Measurements from ENCODE around the gene B4GALT7. TPM values are rescaled to one million over a fixed set of nuclear protein-coding genes. Genes with fewer than 3 reads are reported as not detected.
"Not testable (repeated sequence)": the region's sequence is repeated elsewhere in the genome, so short reads cannot be mapped to it uniquely, and the experiment has no call there.

The B4GALT7 gene
- total RNA-seq, 2 experiments from 2014 or later = 24.9 to 38.5 TPM

DNA sequence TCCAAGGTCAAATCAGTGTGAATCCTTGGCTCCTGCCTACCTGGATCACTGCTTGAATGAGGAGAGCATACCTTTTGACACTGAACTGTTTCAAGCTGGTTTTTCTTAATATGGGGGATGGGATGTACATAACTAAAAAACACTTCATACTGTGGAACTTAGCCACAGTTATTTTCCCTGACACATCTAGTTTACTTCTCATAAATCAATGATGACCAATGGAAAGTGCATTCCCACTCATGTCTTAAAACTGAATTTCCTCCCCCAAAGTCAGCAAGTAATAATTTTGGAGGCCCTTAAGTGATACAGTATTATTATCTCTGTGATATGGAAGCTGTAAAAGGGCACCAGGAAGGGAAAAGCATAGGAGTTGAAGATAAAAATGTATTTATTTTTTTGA is 30.3 kb downstream of the B4GALT7 start:
- H2AFZ ChIP-seq (ENCODE audit: low read length); H3K4me2 ChIP-seq (ENCODE audit: low read length); H3K4me3 ChIP-seq (ENCODE audit: low read depth, low read length, poor library complexity, severe bottlenecking); H3K4me1 ChIP-seq (ENCODE audit: insufficient read depth, low read length, poor library complexity, severe bottlenecking); H3K79me2 ChIP-seq (ENCODE audit: insufficient read depth, low read depth, low read length); H3K9me3 ChIP-seq (ENCODE audit: low read length); H3K9me2 ChIP-seq (ENCODE audit: insufficient read depth, low read length); H3K27ac ChIP-seq (ENCODE audit: low read depth, low read length, poor library complexity, severe bottlenecking); intact Hi-C loops (cut with micrococcal nuclease; ENCODE audit: unreplicated experiment); H4K20me1 ChIP-seq (ENCODE audit: insufficient read depth, low read length); BruUV-seq (replicated peaks); DNase-seq (ENCODE audit: low spot score); CTCF ChIA-PET (ENCODE audit: unreplicated experiment): not testable (repeated sequence)
- POLR2A ChIA-PET = interaction anchor here (0.6 to 0.7 kb wide), 2 partner anchors 37 to 90 kb away, joined by 4 to 5 read pairs; no protein-coding TSS in a partner anchor
- H3K36me3 ChIP-seq (ENCODE audit: insufficient read depth, low read length) = peaks cover 12% of the 10 kb centered on the region; the same call in 1 of the 2 replicates

GRCh38 chr5:177634912-177635311 is 35.0 kb downstream of the B4GALT7 start:
- H3K36me3 ChIP-seq (ENCODE audit: insufficient read depth, low read length); H3K4me2 ChIP-seq (ENCODE audit: low read length); H3K9me2 ChIP-seq (ENCODE audit: insufficient read depth, low read length); POLR2A ChIA-PET; H4K20me1 ChIP-seq (ENCODE audit: insufficient read depth, low read length); CTCF ChIA-PET (ENCODE audit: unreplicated experiment); H3K27ac ChIP-seq (ENCODE audit: low read depth, low read length, poor library complexity, severe bottlenecking); DNase-seq (ENCODE audit: low spot score); H3K4me1 ChIP-seq (ENCODE audit: insufficient read depth, low read length, poor library complexity, severe bottlenecking); H3K4me3 ChIP-seq (ENCODE audit: low read depth, low read length, poor library complexity, severe bottlenecking); BruUV-seq (replicated peaks); intact Hi-C loops (cut with micrococcal nuclease; ENCODE audit: unreplicated experiment); H3K9me3 ChIP-seq (ENCODE audit: low read length); H2AFZ ChIP-seq (ENCODE audit: low read length); H3K79me2 ChIP-seq (ENCODE audit: insufficient read depth, low read depth, low read length): not testable (repeated sequence)

GRCh38 chr5:177645462-177645861 is 45.5 kb downstream of the B4GALT7 start:
- H3K9me2 ChIP-seq (ENCODE audit: insufficient read depth, low read length); CTCF ChIA-PET (ENCODE audit: unreplicated experiment); DNase-seq (ENCODE audit: low spot score); H4K20me1 ChIP-seq (ENCODE audit: insufficient read depth, low read length); H3K27ac ChIP-seq (ENCODE audit: low read depth, low read length, poor library complexity, severe bottlenecking); H3K4me1 ChIP-seq (ENCODE audit: insufficient read depth, low read length, poor library complexity, severe bottlenecking); BruUV-seq (replicated peaks); POLR2A ChIA-PET; H2AFZ ChIP-seq (ENCODE audit: low read length); H3K79me2 ChIP-seq (ENCODE audit: insufficient read depth, low read depth, low read length); intact Hi-C loops (cut with micrococcal nuclease; ENCODE audit: unreplicated experiment); H3K36me3 ChIP-seq (ENCODE audit: insufficient read depth, low read length); H3K4me3 ChIP-seq (ENCODE audit: low read depth, low read length, poor library complexity, severe bottlenecking); H3K4me2 ChIP-seq (ENCODE audit: low read length); H3K9me3 ChIP-seq (ENCODE audit: low read length): not testable (repeated sequence)

GRCh38 chr5:177651235-177651634 is 51.3 kb downstream of the B4GALT7 start:
- intact Hi-C loops (cut with micrococcal nuclease; ENCODE audit: unreplicated experiment); H3K79me2 ChIP-seq (ENCODE audit: insufficient read depth, low read depth, low read length); H3K27ac ChIP-seq (ENCODE audit: low read depth, low read length, poor library complexity, severe bottlenecking); H3K9me3 ChIP-seq (ENCODE audit: low read length); H3K4me3 ChIP-seq (ENCODE audit: low read depth, low read length, poor library complexity, severe bottlenecking); H3K4me1 ChIP-seq (ENCODE audit: insufficient read depth, low read length, poor library complexity, severe bottlenecking); H3K36me3 ChIP-seq (ENCODE audit: insufficient read depth, low read length); CTCF ChIA-PET (ENCODE audit: unreplicated experiment); BruUV-seq (replicated peaks); POLR2A ChIA-PET; H3K9me2 ChIP-seq (ENCODE audit: insufficient read depth, low read length); H2AFZ ChIP-seq (ENCODE audit: low read length); H3K4me2 ChIP-seq (ENCODE audit: low read length); H4K20me1 ChIP-seq (ENCODE audit: insufficient read depth, low read length); DNase-seq (ENCODE audit: low spot score): not testable (repeated sequence)

GRCh38 chr5:177657846-177658245 is 57.9 kb downstream of the B4GALT7 start:
- intact Hi-C loops (cut with micrococcal nuclease; ENCODE audit: unreplicated experiment); BruUV-seq (replicated peaks); H3K9me2 ChIP-seq (ENCODE audit: insufficient read depth, low read length): not testable (repeated sequence)

DNA sequence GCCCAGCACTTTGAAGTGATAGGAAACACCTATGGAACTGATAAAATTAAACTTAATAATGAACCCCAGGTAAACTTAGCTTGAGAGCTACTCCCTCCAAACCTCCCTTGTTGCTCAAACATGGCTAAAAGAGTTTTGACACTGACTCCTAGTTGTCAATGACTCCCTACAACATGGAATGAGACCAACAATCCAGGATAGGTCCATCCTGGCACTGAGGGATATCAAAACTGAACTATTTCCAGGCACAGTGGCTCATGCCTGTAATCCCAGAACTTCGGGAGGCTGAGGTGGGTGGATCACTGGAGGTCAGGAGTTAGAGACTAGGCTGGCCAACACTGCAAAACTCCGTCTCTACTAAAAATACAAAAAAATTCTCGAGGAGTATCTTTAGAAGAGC is 58.6 kb downstream of the B4GALT7 start:
- BruUV-seq (replicated peaks); POLR2A ChIA-PET; H2AFZ ChIP-seq (ENCODE audit: low read length); H3K9me3 ChIP-seq (ENCODE audit: low read length); CTCF ChIA-PET (ENCODE audit: unreplicated experiment); DNase-seq (ENCODE audit: low spot score); H3K4me1 ChIP-seq (ENCODE audit: insufficient read depth, low read length, poor library complexity, severe bottlenecking); H4K20me1 ChIP-seq (ENCODE audit: insufficient read depth, low read length); H3K4me2 ChIP-seq (ENCODE audit: low read length); H3K79me2 ChIP-seq (ENCODE audit: insufficient read depth, low read depth, low read length); H3K9me2 ChIP-seq (ENCODE audit: insufficient read depth, low read length); intact Hi-C loops (cut with micrococcal nuclease; ENCODE audit: unreplicated experiment); H3K4me3 ChIP-seq (ENCODE audit: low read depth, low read length, poor library complexity, severe bottlenecking); H3K36me3 ChIP-seq (ENCODE audit: insufficient read depth, low read length); H3K27ac ChIP-seq (ENCODE audit: low read depth, low read length, poor library complexity, severe bottlenecking): not testable (repeated sequence)

More at GRCh38 chr5:177657846-177658245, 57.9 kb downstream of the B4GALT7 start:
- H2AFZ ChIP-seq (ENCODE audit: low read length); H4K20me1 ChIP-seq (ENCODE audit: insufficient read depth, low read length); POLR2A ChIA-PET; H3K27ac ChIP-seq (ENCODE audit: low read depth, low read length, poor library complexity, severe bottlenecking); H3K79me2 ChIP-seq (ENCODE audit: insufficient read depth, low read depth, low read length); H3K4me1 ChIP-seq (ENCODE audit: insufficient read depth, low read length, poor library complexity, severe bottlenecking); CTCF ChIA-PET (ENCODE audit: unreplicated experiment); H3K36me3 ChIP-seq (ENCODE audit: insufficient read depth, low read length); H3K9me3 ChIP-seq (ENCODE audit: low read length); H3K4me3 ChIP-seq (ENCODE audit: low read depth, low read length, poor library complexity, severe bottlenecking); DNase-seq (ENCODE audit: low spot score); H3K4me2 ChIP-seq (ENCODE audit: low read length): not testable (repeated sequence)
